Posterior cingulate gyrus (tissue), 11 donors: Measurements from ENCODE around the gene VPS33A.

Experiments
- DNase-seq, 10 donors: peaks; one replicate each; pipeline versions ENCODE4 v3.0.0 to v3.0.0-alpha.2; 2020 to 2021; ENCODE audit warnings: mixed read lengths in 3 of 10
- intact Hi-C: fragments of 100-400 bp; cut with DNase I; formaldehyde crosslinking; loops from one replicate; pipeline ENCODE4 v1.15.1; 2023

Gene VPS33A

GRCh38 chr12:122187466-122187865 is 78.8 kb downstream of the VPS33A start:
- intact Hi-C loops: no loop called here
- DNase-seq: peak in 3 of 10 donors; percentile 18 to 61 (median 51)

GRCh38 chr12:122185494-122186082 is 80.7 kb downstream of the VPS33A start:
- peak in 3 of 10 donors; percentile 29 to 55 (median 51) for DNase-seq

GRCh38 chr12:122185079-122185478 is 81.2 kb downstream of the VPS33A start:
- intact Hi-C loops: no loop called here
- peak in 2 of 10 donors; percentile 27 to 34 for DNase-seq

More at GRCh38 chr12:122185494-122186082, 80.7 kb downstream of the VPS33A start:
- intact Hi-C loops: no loop called here

GRCh38 chr12:122184517-122184916 is 81.8 kb downstream of the VPS33A start:
- intact Hi-C loops: no loop called here
- DNase-seq: peak in 2 of 10 donors; percentile 36 to 47

- peak in 2 of 10 donors; percentile 42 to 59 for DNase-seq
- intact Hi-C loops: no loop called here
Measured at GRCh38 chr12:122183588-122183940, 82.7 kb downstream of the VPS33A start.

- intact Hi-C loops: no loop called here
- peak in 7 of 10 donors; percentile 17 to 91 (median 46) for DNase-seq
Measured at GRCh38 chr12:122182887-122183587, 83.3 kb downstream of the VPS33A start, which contains the start of gene LRRC43. TSS of gene LRRC43 (plus strand) at chr12:122183123. CDS start at chr12:122183145, 22 bp downstream.
